Activated CD4-positive, alpha-beta T cell treated with anti-CD3 and anti-CD28 coated beads, Interleukin-2, amount 50 U/mL, for 4 hours (primary cell): ENCODE results near the gene ARHGEF16.

Source experiments
- DNase-seq, 2 experiments: peaks; one replicate each; pipeline ENCODE4 v3.0.0-alpha.2; 2020

ARHGEF16 gene

GRCh38 chr1:3457910-3458883 lies 3.7 kb downstream of the ARHGEF16 start:
- no peak for DNase-seq

GRCh38 chr1:3459051-3459908 lies 4.8 kb downstream of the ARHGEF16 start:
- DNase-seq: no peak

- no peak for DNase-seq
These were observed 5.6 kb downstream of the ARHGEF16 start for GRCh38 chr1:3459940-3460671.

- DNase-seq: no peak
These were observed 6.2 kb downstream of the ARHGEF16 start for GRCh38 chr1:3460672-3461131.

- no peak for DNase-seq
These were observed 6.9 kb downstream of the ARHGEF16 start for GRCh38 chr1:3461238-3461933.

- DNase-seq: no peak
These were observed 7.4 kb downstream of the ARHGEF16 start for GRCh38 chr1:3461934-3462275.

- DNase-seq: no peak
These were observed 8.0 kb downstream of the ARHGEF16 start for GRCh38 chr1:3462356-3463012.

- no peak for DNase-seq
These were observed 8.5 kb downstream of the ARHGEF16 start for GRCh38 chr1:3463013-3463385.

GRCh38 chr1:3463408-3463863 lies 9.0 kb downstream of the ARHGEF16 start:
- no peak for DNase-seq

- DNase-seq: no peak
These were observed 9.6 kb downstream of the ARHGEF16 start for GRCh38 chr1:3463891-3464648.

GRCh38 chr1:3464649-3465025 lies 10.2 kb downstream of the ARHGEF16 start:
- no peak for DNase-seq

GRCh38 chr1:3465091-3465934 lies 10.8 kb downstream of the ARHGEF16 start:
- no peak for DNase-seq

- no peak for DNase-seq
These were observed 11.5 kb downstream of the ARHGEF16 start for GRCh38 chr1:3465935-3466321.

GRCh38 chr1:3466366-3467075 lies 12.1 kb downstream of the ARHGEF16 start:
- DNase-seq: no peak

- no peak for DNase-seq
These were observed 12.9 kb downstream of the ARHGEF16 start for GRCh38 chr1:3467096-3468036.

- no peak for DNase-seq
These were observed 14.0 kb downstream of the ARHGEF16 start for GRCh38 chr1:3468236-3469103.
